GM12878 (cell line): ENCODE data around the gene SMARCC1. TPM values are rescaled to one million over a fixed set of nuclear protein-coding genes. Genes with fewer than 3 reads are reported as not detected.

Source experiments
- ATAC-seq: fragments of 200-7000 bp; cut with Tn5 transposase; 3 replicates; pipeline ENCODE4 v1.9.1; 2020; ENCODE audit warnings: mild to moderate bottlenecking, moderate library complexity
- BruUV-seq: library from RNA; stranded (reverse); fragments of 400-500 nt; replicated peaks from 2 replicates; lab custom pipeline; 2021; lab: Mats Ljungman, UMichigan
- CTCF ChIA-PET: fragments of 300-600 bp; sonication (Branson Sonifier 250); formaldehyde crosslinking; extraction: SDS; loops from one replicate; lab custom pipeline; 2021; ENCODE audit warnings: inconsistent platforms; lab: Yijun Ruan, JAX
- POLR2A ChIA-PET: fragments of 350-600 bp; formaldehyde crosslinking; extraction: SDS; loops from one replicate; lab custom pipeline; 2021; ENCODE audit warnings: inconsistent platforms; lab: Charles Lee
- RAD21 ChIA-PET: fragments of 300-600 bp; sonication (Branson Sonifier 250); formaldehyde crosslinking; loops from one replicate; lab custom pipeline; 2023; ENCODE audit warnings: antibody characterized with exemption; ENCODE audit not compliant: unreplicated experiment; lab: Charles Lee
- SMC1A ChIA-PET: fragments of 300-600 bp; sonication (Branson Sonifier 250); formaldehyde crosslinking; loops from one replicate; lab custom pipeline; 2023; ENCODE audit not compliant: unreplicated experiment, uncharacterized antibody; lab: Charles Lee
- DNase-seq: peaks from one replicate; pipeline ENCODE4 v3.0.0-alpha.2; 2011; ENCODE audit warnings: low read depth, low spot score
- FAIRE-seq: peaks from 3 replicates; lab custom pipeline; 2011; peaks lifted over from hg19 to GRCh38; lab: Jason Lieb, UNC
- H2AFZ ChIP-seq: 2 replicates; pipeline ENCODE4 v1.6.0; 2011; ENCODE audit warnings: low read depth, low read length, control low read depth; ENCODE audit not compliant: control insufficient read depth
- H3K27ac ChIP-seq: 2 replicates; pipeline ENCODE4 v1.5.1; 2011; ENCODE audit warnings: control low read depth; ENCODE audit not compliant: control insufficient read depth, insufficient read depth
- H3K27me3 ChIP-seq, 2 experiments: replicated peaks in 1 of 2; 2 replicates each; pipeline versions ENCODE4 v1.6.0 to v1.6.1; 2011; ENCODE audit warnings: low read length in 1 of 2; ENCODE audit not compliant: control insufficient read depth in 2 of 2, insufficient read depth in 2 of 2
- H3K36me3 ChIP-seq, 2 experiments: 2 replicates each; pipeline ENCODE4 v1.5.1; 2011; ENCODE audit warnings: low read length in 1 of 2; ENCODE audit not compliant: control insufficient read depth in 2 of 2, insufficient read depth in 2 of 2
- H3K4me1 ChIP-seq: 2 replicates; pipeline ENCODE4 v1.6.1; 2011; ENCODE audit warnings: mild to moderate bottlenecking, low read length, moderate library complexity, mixed read lengths; ENCODE audit not compliant: control insufficient read depth, insufficient read depth
- H3K4me2 ChIP-seq: 2 replicates; pipeline ENCODE4 v1.6.0; 2011; ENCODE audit warnings: control low read depth; ENCODE audit not compliant: control insufficient read depth, insufficient read depth
- H3K4me3 ChIP-seq: fragments of 200-600 bp; sonication (generic); 2 replicates; pipeline ENCODE4 v1.5.1; 2016
- H3K79me2 ChIP-seq: 2 replicates; pipeline ENCODE4 v1.6.0; 2011; ENCODE audit warnings: low read length; ENCODE audit not compliant: control insufficient read depth, insufficient read depth
- H3K9ac ChIP-seq: 2 replicates; pipeline ENCODE4 v1.8.0; 2011; ENCODE audit warnings: low read length, control low read depth, mixed read lengths; ENCODE audit not compliant: control insufficient read depth, insufficient read depth
- H3K9me3 ChIP-seq: replicated peaks from 3 replicates; pipeline ENCODE4 v1.5.1; 2011; ENCODE audit warnings: mild to moderate bottlenecking, low read length; ENCODE audit not compliant: control insufficient read depth, insufficient read depth
- H4K20me1 ChIP-seq: 2 replicates; pipeline ENCODE4 v1.6.0; 2011; ENCODE audit not compliant: control insufficient read depth, insufficient read depth
- ETV6 ChIP-seq, 2 experiments: fragments of 450-650 bp in 1 of 2; IDR thresholded peaks in 1 of 2; conservative IDR thresholded peaks in 1 of 2; 2 replicates each; pipeline ENCODE4 v1.6.1; 2014; ENCODE audit warnings: antibody characterized with exemption in 1 of 2, borderline replicate concordance in 1 of 2, low read depth in 1 of 2, mild to moderate bottlenecking in 1 of 2, moderate library complexity in 1 of 2
- MTA3 ChIP-seq: IDR thresholded peaks from 2 replicates; pipeline ENCODE4 v1.6.1; 2012; ENCODE audit warnings: low read length, inconsistent platforms, borderline replicate concordance
- NFYA ChIP-seq: IDR thresholded peaks from 2 replicates; pipeline ENCODE4 v1.6.1; 2011; ENCODE audit warnings: low read depth, mild to moderate bottlenecking, low read length, improper control_type of control experiment, borderline replicate concordance
- RAD51 ChIP-seq: fragments of 450-650 bp; IDR thresholded peaks from 2 replicates; pipeline ENCODE4 v1.6.1; 2016; ENCODE audit warnings: moderate library complexity, mild to moderate bottlenecking, inconsistent platforms
- RUNX3 ChIP-seq: IDR thresholded peaks from 2 replicates; pipeline ENCODE4 v1.6.1; 2012; ENCODE audit warnings: low read length, inconsistent platforms
- SMAD5 ChIP-seq: IDR thresholded peaks from 2 replicates; pipeline ENCODE4 v1.6.1; 2016; ENCODE audit warnings: antibody characterized with exemption, low read depth
- TCF12 ChIP-seq: IDR thresholded peaks from 2 replicates; pipeline ENCODE4 v1.6.1; 2011; ENCODE audit warnings: low read depth, mild to moderate bottlenecking, low read length
- TCF3 ChIP-seq: IDR thresholded peaks from 2 replicates; pipeline ENCODE4 v1.6.1; 2012; ENCODE audit warnings: low read depth, mild to moderate bottlenecking, low read length, borderline replicate concordance; ENCODE audit not compliant: insufficient read depth
- ZNF384 ChIP-seq: IDR thresholded peaks from 2 replicates; pipeline ENCODE4 v1.6.1; 2012; ENCODE audit warnings: low read depth, mild to moderate bottlenecking, low read length, improper control_type of control experiment, borderline replicate concordance
- WGBS: methylation state at CpG from one replicate; pipeline ENCODE4 v1.1.6; 2016; ENCODE audit warnings: low lambda C conversion rate; ENCODE audit not compliant: insufficient replicate concordance, insufficient coverage; ENCODE audit errors: missing lambda C conversion rate; 5-methylcytosine and 5-hydroxymethylcytosine counted together
- in situ Hi-C: fragments of 300-500 bp; cut with MboI; formaldehyde crosslinking; loops from 9 replicates; pipeline ENCODE4 v1.14.3; 2018; ENCODE audit warnings: mixed read lengths
- intact Hi-C: fragments of 100-400 bp; cut with micrococcal nuclease; formaldehyde crosslinking; loops from one replicate; pipeline ENCODE4 v1.14.2; 2022; ENCODE audit not compliant: unreplicated experiment
- polyA plus RNA-seq, 11 experiments: library from polyadenylated mRNA; depleted of rRNA in 4 of 11; unstranded in 6 of 11; stranded (reverse) in 5 of 11; fragments of >200 nt; fragmentation: Nextera tagmentation in 4 of 11; fragmentation: Illumina TruSeq in 1 of 11; extraction: Ambion mirVana in 4 of 11; extraction: Trizol in 1 of 11; gene quantifications; 1 replicate in 1 of 11; 2 replicates in 10 of 11; pipeline versions ENCODE4 v1.2.1 to v1.2.3, GENCODE V29; 2011 to 2016; ENCODE audit warnings: inconsistent platforms in 2 of 11, missing spikeins in 2 of 11, low read depth in 1 of 11
- total RNA-seq, 4 experiments: library from RNA; depleted of rRNA in 3 of 4; stranded (reverse); fragments of >200 nt in 3 of 4; fragmentation: Illumina TruSeq in 1 of 4; extraction: Trizol in 1 of 4; gene quantifications; 2 replicates each; pipeline versions ENCODE4 v1.2.1 to v1.2.3, GENCODE V29; 2013 to 2021
- TF ChIP-seq, protein P1 (sequence below): fragments of 450-650 bp; IDR thresholded peaks from 2 replicates; pipeline ENCODE4 v1.6.1; 2017; ENCODE audit warnings: antibody characterized with exemption, mild to moderate bottlenecking, moderate library complexity
- TF ChIP-seq, protein P2 (sequence below): IDR thresholded peaks from 2 replicates; pipeline ENCODE4 v1.6.1; 2012; ENCODE audit warnings: mild to moderate bottlenecking, low read depth, low read length

Gene SMARCC1
- total and polyA plus RNA-seq, 10 of the 15 experiments (the other 5 are each of a cell fraction or from before 2014, with no cell fraction given) = 26.6 to 147 (median 57.1) TPM

DNA sequence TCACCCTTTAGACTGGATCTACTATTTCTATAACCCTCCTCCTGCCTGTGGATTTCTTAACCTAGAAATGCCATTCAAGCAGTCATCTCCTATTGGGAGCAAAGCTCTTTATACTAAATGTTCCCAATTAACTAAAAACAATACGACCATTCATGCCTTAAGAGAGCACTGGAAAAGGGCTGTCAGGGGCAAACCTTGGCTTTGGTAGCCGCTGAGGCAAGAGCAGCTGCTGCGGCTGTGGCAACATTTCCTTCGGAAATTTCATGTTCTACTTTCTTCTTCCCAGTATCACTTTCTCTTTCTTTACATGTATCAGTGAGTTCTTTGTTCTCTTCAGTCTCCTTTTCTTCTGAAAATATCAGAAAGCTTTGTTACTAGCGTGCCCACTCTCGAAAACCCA is 146.7 kb downstream of the SMARCC1 start:
- RAD21 ChIA-PET = interaction anchor here (0.6 to 1.3 kb wide), 3 partner anchors 9 to 777 kb away, joined by 3 read pairs; no protein-coding TSS in a partner anchor

More for the DNA sequence above, 146.7 kb downstream of the SMARCC1 start:
- Histone ChIP-seq H3K27ac (no peak overlapping the region), H3K4me1 (no peaks in the 10 kb centered on the region), H3K4me2 (no peak overlapping the region), H3K9me3 (no peaks in the 10 kb centered on the region), H3K9ac (no peak overlapping the region), H4K20me1 (no peaks in the 10 kb centered on the region), H3K4me3 (no peak overlapping the region), H3K36me3 (peaks cover 3 to 20% of the 10 kb centered on the region in 2 experiments), H3K79me2 (no peaks in the 10 kb centered on the region), H3K27me3 (no peaks in the 10 kb centered on the region), H2AFZ (no peak overlapping the region)
- no peak for FAIRE-seq
- CTCF ChIA-PET = interaction anchor here (0.7 kb wide), 1 partner anchor 190 kb away, joined by 3 read pairs; no protein-coding TSS in a partner anchor
- intact Hi-C loops (loop anchor here (5.0 kb wide), 1 partner anchor 42 kb away; no protein-coding TSS in a partner anchor), in situ Hi-C loops (no loop called here)
- no TSS peak for BruUV-seq
- TF ChIP-seq, protein P1, sequence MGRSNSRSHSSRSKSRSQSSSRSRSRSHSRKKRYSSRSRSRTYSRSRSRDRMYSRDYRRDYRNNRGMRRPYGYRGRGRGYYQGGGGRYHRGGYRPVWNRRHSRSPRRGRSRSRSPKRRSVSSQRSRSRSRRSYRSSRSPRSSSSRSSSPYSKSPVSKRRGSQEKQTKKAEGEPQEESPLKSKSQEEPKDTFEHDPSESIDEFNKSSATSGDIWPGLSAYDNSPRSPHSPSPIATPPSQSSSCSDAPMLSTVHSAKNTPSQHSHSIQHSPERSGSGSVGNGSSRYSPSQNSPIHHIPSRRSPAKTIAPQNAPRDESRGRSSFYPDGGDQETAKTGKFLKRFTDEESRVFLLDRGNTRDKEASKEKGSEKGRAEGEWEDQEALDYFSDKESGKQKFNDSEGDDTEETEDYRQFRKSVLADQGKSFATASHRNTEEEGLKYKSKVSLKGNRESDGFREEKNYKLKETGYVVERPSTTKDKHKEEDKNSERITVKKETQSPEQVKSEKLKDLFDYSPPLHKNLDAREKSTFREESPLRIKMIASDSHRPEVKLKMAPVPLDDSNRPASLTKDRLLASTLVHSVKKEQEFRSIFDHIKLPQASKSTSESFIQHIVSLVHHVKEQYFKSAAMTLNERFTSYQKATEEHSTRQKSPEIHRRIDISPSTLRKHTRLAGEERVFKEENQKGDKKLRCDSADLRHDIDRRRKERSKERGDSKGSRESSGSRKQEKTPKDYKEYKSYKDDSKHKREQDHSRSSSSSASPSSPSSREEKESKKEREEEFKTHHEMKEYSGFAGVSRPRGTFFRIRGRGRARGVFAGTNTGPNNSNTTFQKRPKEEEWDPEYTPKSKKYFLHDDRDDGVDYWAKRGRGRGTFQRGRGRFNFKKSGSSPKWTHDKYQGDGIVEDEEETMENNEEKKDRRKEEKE = no peak
- TF ChIP-seq ETV6 (conservative IDR thresholded peaks at IDR 0.05 in 1 of 2, IDR thresholded peaks at IDR 0.05 in 1 of 2; ENCODE audit: borderline replicate concordance in 1 of 2, low read depth in 1 of 2) = peak in 1 of 2 experiments; percentile 47; a peak in 1 of 4 replicates
- TF ChIP-seq SMAD5 = no peak
- no peak for TF ChIP-seq NFYA
- no peak for TF ChIP-seq ZNF384
- 0 out of 2 replicates have a peak, but pooled peaks have one; percentile 42 for TF ChIP-seq RUNX3
- TF ChIP-seq TCF3 = no peak
- TF ChIP-seq, protein P2, sequence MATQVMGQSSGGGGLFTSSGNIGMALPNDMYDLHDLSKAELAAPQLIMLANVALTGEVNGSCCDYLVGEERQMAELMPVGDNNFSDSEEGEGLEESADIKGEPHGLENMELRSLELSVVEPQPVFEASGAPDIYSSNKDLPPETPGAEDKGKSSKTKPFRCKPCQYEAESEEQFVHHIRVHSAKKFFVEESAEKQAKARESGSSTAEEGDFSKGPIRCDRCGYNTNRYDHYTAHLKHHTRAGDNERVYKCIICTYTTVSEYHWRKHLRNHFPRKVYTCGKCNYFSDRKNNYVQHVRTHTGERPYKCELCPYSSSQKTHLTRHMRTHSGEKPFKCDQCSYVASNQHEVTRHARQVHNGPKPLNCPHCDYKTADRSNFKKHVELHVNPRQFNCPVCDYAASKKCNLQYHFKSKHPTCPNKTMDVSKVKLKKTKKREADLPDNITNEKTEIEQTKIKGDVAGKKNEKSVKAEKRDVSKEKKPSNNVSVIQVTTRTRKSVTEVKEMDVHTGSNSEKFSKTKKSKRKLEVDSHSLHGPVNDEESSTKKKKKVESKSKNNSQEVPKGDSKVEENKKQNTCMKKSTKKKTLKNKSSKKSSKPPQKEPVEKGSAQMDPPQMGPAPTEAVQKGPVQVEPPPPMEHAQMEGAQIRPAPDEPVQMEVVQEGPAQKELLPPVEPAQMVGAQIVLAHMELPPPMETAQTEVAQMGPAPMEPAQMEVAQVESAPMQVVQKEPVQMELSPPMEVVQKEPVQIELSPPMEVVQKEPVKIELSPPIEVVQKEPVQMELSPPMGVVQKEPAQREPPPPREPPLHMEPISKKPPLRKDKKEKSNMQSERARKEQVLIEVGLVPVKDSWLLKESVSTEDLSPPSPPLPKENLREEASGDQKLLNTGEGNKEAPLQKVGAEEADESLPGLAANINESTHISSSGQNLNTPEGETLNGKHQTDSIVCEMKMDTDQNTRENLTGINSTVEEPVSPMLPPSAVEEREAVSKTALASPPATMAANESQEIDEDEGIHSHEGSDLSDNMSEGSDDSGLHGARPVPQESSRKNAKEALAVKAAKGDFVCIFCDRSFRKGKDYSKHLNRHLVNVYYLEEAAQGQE = no peak
- no peak for TF ChIP-seq RAD51
- TF ChIP-seq MTA3 = no peak
- TF ChIP-seq TCF12 = 0 out of 2 replicates have a peak, but pooled peaks have one; percentile 46
- POLR2A ChIA-PET = no interaction called here
- no peak for DNase-seq
- SMC1A ChIA-PET = interaction anchor here (1.5 to 1.7 kb wide), 2 partner anchors 10 to 113 kb away, joined by 4 to 5 read pairs; no protein-coding TSS in a partner anchor
- WGBS = 73% methylated on average over 6 of the region's 6 CpGs
- ATAC-seq = peak; percentile 76
